HG02763 (cell line): ENCODE measurements around the gene DNM1L.

Source experiments
- ATAC-seq: cut with Tn5 transposase; IDR thresholded peaks from one replicate; pipeline ENCODE4 v1.9.1; 2021; ENCODE audit warnings: mild to moderate bottlenecking, moderate library complexity; ENCODE audit not compliant: unreplicated experiment

DNM1L gene

DNA sequence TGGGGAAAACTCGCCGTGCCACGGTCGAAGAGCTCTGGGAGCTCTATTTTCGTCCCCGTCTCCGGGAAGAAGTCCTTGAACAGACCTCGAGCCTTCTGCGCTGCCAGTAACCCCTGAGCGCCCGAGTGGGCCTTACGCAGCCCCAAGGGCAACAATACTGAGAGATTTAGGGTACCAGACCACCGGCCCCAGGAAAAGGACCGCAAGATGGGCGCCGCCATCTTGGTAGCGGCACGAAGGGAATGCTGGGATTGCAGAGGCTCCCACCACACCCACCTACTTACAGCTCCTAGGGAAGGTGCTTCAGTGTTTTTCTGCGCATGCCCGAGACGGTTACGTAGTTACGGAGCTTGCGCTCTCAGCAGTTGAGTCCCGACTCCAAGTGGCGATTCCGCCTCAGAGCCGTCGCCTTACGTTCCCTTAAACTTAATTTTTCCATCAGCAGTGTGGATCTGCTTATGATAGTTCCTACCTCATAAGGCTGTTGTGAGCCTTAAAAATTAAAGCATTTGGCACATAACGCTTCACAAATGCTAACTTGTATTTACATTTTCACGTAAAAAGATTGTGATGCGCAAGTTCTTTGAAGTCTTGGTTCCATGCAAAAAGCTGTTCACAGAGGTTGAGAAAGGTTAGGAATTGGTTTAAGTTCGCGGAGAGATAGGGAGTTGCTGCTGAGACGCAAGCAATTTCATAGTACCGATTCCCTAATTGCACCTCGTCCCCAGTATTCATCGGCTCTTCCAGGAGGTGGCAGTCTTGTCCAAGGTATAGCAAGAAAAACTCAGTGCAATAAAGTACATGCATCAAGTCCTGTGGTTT lies 76.8 kb downstream of the DNM1L start, which contains the start of gene YARS2:
YARS2 (minus strand) TSS at position 244 of the 822 bp plus-strand sequence; CDS start at position 221, 23 bp downstream.
- peak; percentile 91 for ATAC-seq

DNA sequence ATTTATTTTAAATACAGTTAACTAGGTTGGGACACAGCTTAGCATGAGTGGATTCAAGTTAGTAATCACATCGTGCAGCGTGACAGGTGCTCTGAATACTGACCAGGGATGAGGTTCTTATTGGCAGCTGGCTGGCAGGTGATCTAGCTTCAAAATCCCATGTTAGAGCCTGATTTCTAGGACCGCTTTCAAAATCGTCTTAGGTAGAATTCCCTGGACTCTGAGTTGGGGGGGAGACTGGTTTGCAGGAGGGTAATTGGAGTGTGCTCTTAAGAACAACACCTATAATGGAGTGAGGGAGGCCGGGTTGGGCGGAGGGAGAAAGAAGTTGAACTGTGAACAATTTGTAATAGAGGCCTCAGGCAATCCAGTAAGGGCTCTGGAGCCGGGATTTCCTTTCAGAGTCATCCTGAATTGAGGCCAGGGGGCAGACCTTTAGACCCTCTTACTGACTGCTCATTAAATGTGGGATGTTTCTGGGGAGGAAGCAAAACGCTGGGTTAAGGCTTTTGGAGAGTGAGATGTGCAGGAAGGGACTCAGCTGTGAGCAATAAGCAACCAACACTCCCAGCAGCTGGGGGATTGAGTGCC lies 77.5 kb downstream of the DNM1L start:
- no peak for ATAC-seq

DNA sequence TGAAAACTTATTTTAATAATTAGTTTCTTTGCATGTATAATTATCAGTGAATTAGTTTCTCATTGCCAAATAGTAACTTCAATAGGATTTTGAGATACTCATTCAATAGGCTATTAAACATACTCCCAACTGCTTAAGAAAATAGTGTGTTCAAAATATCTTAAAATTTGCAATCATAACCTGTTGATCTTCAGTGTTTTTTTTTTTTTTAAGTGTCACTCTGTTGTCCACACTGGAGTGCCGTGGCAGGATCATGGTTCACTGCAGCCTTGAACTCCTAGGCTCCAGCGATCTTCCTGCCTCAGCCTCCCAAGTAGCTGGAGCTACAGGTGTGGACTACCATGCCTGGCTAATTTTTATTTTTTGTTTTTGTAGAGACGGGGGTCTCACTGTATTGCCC lies 78.1 kb downstream of the DNM1L start:
- ATAC-seq: no peak

DNA sequence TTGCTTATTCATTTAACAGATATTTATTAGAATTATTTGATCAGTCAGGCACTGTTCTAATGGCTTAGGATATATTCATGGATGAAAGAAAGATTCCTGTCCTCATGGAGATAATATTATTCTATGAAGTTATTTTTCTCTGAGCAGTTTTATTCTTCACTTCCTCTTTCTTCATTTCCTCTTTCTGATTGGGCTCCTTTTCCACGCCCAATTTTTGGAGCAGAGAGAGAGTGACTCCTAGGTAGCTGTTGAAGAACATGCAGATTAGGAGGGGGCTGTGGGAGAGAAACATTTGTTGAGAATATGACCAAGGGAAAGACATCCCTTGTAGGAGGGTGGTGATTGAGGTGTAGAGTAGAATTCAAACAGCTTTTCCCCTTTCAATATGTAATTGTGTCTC lies 82.6 kb downstream of the DNM1L start:
- ATAC-seq: no peak

DNA sequence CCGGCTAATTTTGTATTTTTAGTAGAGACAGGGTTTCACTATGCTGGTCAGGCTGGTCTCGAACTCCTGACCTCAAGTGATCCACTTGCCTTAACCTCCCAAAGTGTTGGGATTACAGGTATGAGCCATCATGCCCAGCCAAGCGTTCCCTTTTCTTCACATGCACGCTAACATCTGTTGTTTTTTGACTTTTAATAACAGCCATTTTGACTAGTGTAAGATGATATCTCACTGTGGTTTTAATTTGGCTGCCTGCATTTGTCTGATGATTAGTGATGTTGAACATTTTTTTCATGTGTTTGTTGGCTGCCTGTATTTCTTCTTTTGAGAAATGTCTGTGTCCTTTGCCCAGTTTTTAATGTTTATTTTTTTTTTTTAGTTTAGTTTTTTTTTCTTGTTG lies 86.8 kb downstream of the DNM1L start:
- ATAC-seq: no peak

- no peak for ATAC-seq
These were observed 89.4 kb downstream of the DNM1L start for GRCh38 chr12:32768518-32768917.

- ATAC-seq: no peak
These were observed 91.0 kb downstream of the DNM1L start for GRCh38 chr12:32770141-32770540.

DNA sequence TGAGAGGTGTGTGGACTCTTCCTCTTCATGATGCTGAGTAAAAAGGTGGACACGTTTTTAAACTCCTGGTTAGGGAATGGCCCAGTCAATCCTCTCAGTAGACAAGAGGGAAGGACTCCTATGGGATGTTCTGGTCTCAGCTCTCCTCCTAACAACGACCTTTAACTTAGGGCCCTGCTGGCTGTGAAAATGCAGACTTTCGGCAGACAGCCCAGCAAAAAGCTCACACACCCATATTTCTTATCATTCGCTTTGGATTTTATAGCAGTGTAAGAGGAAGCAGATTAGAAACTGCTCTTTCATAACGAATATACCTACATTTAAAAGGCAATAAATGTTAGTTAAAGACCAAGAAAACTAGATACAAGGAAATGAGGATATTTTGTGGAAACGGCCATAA lies 94.6 kb downstream of the DNM1L start:
- no peak for ATAC-seq

DNA sequence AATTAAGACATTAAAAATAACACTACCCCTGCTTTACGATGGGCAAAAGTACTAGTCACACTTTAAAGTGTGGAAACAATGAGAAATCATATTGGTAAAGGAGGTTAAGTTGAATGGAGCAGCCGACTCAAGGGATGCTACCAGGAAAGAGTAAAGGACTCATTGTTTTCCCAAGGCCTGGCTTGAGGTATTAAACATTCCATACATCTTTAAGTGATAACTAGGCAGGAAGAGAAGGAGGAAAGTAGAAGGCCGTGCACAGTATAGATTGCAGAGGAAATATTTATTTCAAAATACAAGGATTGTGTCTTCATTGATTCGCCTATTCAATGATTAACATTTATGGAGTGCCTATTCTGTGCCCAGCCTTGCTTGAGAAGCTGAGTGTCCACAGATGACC lies 97.2 kb downstream of the DNM1L start:
- no peak for ATAC-seq

DNA sequence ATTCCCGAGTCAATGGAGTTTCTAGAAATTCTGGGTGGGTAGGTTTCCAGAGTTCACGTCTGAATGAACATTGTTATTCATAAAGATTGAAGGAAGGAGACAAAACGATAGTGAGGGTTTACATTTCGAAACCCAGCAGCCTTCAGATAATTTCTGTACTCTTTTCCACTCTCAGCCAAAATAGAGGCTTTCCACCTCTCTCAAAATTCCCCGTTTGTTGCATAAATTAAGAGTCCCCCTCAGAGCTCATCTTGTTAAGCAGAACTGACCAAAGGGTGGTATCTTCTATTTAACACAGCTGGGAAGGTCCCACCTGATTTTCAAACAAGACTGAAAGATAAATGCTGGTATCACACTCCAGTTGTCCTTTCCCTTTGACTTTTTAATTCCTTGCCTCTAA lies 98.1 kb downstream of the DNM1L start:
- no peak for ATAC-seq

- no peak for ATAC-seq
These were observed 98.6 kb downstream of the DNM1L start for GRCh38 chr12:32777691-32778175.

DNA sequence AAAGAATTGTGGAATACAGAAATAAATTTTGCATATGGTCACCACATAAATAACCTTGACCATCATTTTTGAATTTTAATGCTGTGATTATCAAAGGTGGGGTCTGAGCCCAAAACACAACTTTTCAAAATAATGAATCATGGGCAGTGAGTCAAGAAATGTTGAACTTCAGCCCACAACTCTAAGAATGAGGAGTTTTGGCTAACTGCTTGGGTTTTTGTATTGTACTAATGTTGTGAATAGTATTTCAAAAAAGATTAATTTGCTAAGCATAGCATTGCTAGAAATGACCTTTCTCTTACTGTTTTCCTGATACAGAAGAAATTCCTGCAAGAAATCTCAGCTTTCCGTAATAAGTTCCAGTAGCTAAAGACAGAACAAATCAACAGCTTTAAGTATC lies 101.0 kb downstream of the DNM1L start:
- ATAC-seq: no peak

- no peak for ATAC-seq
These were observed 103.9 kb downstream of the DNM1L start for GRCh38 chr12:32783029-32783428.

GRCh38 chr12:32785557-32785956 lies 106.5 kb downstream of the DNM1L start:
- ATAC-seq: no peak

DNA sequence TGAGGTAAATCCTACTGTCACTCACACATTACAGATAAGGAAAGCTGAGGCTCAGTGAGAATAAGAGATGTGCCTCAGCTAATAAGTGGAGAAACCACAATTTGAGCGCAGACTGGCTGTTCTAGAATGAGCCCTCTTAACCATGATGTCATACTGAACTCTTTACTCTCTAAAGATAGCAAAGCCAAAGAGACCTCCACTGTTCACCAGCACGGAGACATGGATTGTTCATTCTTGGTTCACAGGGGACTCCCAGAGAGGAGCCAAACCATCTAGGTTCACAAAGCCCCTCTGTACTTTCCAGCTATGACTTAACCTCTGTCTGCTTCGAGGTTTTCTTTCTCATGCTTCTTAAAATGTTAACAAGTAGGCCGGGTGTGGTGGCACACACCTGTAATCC lies 109.3 kb downstream of the DNM1L start:
- ATAC-seq: no peak

DNA sequence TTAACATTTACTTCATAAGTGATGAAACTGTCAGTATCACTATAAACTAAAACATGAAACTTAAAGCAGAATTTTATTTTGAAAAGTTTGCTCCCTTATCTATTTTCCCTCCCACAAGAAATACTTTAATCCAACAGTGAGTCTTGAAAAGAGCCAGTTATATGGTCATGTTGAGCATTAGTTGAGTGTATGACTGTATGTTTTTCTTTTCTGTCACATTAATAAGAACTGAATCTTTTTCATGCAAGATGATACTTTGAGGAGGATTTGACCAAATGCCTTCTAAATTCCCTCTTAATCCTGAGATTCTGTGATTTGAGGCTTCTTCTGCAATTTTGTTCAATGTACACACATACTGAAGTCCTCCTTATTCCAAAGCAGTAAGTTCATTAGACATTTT lies 110.3 kb downstream of the DNM1L start:
- no peak for ATAC-seq

- ATAC-seq: no peak
These were observed 110.8 kb downstream of the DNM1L start for GRCh38 chr12:32789916-32790315.

DNA sequence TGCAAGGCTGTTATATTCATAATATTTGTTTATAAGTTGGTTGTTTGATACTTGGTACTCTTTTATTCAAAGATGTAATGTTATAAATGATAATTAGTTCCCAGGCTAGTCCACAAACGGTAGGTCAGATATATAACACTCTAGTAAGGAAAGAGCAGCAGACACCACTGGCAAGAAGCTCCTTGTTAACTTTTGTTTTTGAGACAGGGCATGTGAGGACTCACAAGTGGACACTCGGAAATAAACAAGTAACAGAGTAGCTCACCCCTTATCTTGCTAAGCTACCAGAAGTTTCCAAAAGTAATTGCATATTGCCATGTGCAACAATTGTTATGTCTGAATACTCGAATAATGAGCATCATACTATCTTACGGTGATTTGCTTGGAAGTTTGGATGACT lies 115.2 kb downstream of the DNM1L start:
- ATAC-seq: no peak
